HG03060 (cell line): ENCODE data around the gene COPA.

Source experiments
- ATAC-seq: cut with Tn5 transposase; IDR thresholded peaks from one replicate; pipeline ENCODE4 v1.9.1; 2021; ENCODE audit warnings: low read depth, moderate number of reproducible peaks; ENCODE audit not compliant: unreplicated experiment

The COPA gene

GRCh38 chr1:160244209-160244608 lies 98.8 kb downstream of the COPA start:
- ATAC-seq = no peak

- no peak for ATAC-seq
Measured at GRCh38 chr1:160243767-160244166, 99.3 kb downstream of the COPA start.

- ATAC-seq = no peak
Measured at GRCh38 chr1:160239582-160240299, 103.3 kb downstream of the COPA start.
